NOMO-1 treated with DMSO at 0.1 percent for 48 hours (cell line): ENCODE results near the gene ARPC1B.
"Not testable (repeated sequence)": the region's sequence is repeated elsewhere in the genome, so short reads cannot be mapped to it uniquely, and the experiment has no call there.

ENCODE experiments used
- DNase-seq: peaks from one replicate; lab custom pipeline; 2025; ENCODE audit not compliant: unreplicated experiment; lab: John Stamatoyannopoulos, UW

Gene ARPC1B

GRCh38 chr7:99387239-99387635, 12.7 kb downstream of the ARPC1B start:
- not testable (repeated sequence) for DNase-seq

- DNase-seq, result no peak
Observed at GRCh38 chr7:99387912-99388311, 13.4 kb downstream of the ARPC1B start.

DNA sequence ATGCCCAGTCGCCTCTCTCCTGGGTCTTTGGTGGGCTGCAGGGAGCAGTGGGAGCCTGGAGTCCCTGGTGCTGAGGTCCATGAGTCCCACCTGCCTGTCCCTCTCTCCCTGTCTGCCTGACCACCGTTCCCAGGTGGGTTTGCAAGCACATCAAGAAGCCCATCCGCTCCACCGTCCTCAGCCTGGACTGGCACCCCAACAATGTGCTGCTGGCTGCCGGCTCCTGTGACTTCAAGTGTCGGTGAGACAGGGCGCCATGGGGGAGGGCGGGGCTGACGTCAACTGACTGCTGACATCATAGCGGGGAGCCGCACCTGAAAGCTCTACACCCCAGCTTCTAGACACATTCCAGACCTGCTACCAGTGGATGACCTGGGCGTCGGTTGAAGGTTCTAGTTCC, 15.2 kb downstream of the ARPC1B start:
- no peak for DNase-seq

DNA sequence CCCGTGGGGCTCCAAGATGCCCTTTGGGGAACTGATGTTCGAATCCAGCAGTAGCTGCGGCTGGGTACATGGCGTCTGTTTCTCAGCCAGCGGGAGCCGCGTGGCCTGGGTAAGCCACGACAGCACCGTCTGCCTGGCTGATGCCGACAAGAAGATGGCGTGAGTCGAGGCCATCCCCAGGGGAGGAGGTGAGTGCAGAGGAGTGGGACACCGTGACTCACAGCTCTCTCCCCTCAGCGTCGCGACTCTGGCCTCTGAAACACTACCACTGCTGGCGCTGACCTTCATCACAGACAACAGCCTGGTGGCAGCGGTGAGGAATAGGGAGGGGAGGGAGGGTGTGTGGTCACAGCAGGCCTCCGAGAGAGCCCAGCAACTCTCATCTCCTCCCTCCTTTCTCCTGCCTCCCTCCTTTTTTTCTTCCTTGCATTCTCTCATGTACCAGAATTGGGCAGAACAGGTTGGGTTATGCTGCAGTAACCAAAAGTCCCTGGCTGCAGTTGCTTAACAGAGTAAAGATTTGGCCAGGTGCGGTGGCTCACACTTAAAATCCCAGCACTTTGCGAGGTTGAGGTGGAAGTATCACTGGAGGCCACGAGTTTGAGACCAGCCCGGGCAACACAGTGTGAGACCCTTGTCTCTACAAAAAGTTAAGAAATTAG, 16.5 kb downstream of the ARPC1B start:
- DNase-seq, result no peak

DNA sequence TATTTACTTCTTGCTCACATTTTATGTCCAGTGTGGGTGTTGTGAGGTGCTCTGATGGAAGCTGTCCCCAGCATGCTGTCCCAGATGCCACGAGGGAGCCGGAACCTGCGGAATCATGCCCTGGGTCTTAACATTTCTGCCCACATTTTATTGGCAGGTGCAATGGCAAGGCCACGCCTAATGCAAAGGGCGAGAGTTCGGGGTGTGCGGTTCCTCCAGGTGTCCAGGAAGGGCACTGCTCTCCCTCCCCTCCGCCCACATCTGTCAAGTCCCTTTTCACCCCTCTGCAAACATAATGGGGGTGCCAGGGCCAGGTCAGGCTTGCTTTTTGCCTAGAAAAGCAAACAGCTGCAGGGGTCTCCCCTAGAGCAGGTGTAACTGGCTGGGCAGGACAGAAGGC, 17.5 kb downstream of the ARPC1B start:
- DNase-seq, result no peak

DNA sequence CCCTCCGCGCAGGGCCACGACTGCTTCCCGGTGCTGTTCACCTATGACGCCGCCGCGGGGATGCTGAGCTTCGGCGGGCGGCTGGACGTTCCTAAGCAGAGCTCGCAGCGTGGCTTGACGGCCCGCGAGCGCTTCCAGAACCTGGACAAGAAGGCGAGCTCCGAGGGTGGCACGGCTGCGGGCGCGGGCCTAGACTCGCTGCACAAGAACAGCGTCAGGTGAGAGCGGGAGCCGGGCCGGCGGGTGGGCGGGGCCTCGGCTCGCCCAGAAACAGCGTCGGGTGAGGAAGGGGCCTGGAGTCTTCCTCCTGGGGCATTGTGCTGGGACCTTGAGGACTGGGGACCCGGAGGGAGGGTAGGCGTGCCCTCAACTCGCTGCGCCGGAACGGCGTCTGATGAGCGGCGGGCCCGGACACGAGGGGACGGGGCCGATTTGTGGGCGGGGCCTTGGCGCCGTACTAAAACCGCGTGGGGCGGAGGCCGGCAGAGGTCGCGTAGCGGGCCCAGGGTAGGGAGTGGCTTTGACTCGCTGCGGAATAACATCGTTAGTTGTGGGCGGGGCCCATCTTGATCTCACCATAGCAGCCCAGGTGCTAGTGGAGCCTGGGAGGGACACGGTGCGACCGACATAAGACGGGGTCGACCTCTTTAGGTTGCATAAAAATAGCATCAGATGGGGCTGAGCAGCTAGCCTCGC, 18.3 kb downstream of the ARPC1B start:
- DNase-seq, result no peak

GRCh38 chr7:99393355-99394187, 19.0 kb downstream of the ARPC1B start:
- DNase-seq, result no peak

- no peak for DNase-seq
Observed at GRCh38 chr7:99394188-99394502, 19.6 kb downstream of the ARPC1B start.

- no peak for DNase-seq
Observed at GRCh38 chr7:99395616-99396327, 21.2 kb downstream of the ARPC1B start.

GRCh38 chr7:99396418-99397296, 22.1 kb downstream of the ARPC1B start:
- no peak for DNase-seq

DNA sequence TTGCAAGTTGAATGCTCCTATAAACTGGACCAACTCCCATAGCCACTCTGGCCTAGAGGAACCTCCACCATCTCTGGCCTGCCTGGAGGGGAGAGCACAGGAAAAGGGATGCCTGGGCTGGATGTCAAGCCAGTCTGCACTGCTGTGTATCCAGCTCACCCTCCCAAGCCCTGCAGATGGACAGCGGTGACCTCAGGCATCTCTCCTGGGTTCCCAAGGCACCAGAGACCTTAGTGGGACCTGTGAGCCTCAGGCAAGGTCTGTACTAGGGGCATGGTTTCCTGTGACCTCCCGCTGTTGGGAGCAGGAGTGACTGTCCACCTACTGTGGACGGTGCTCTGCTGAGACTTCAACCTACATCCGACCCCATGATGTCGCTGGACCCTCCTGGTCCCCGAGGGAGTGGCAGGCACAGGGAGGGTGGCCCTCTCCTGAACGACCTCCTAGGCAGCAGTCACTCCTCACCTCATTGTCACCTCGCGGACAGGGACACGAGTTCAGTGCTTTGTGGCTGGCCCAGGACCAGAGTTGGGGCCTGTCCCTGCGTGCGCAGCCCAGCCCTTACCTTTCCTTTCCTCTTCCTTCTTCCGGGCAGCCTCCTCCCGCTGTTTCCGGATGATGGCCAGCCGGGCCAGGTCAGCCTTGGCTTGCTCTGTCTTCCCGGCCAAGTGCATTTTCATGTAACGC, 22.9 kb downstream of the ARPC1B start:
- no peak for DNase-seq

DNA sequence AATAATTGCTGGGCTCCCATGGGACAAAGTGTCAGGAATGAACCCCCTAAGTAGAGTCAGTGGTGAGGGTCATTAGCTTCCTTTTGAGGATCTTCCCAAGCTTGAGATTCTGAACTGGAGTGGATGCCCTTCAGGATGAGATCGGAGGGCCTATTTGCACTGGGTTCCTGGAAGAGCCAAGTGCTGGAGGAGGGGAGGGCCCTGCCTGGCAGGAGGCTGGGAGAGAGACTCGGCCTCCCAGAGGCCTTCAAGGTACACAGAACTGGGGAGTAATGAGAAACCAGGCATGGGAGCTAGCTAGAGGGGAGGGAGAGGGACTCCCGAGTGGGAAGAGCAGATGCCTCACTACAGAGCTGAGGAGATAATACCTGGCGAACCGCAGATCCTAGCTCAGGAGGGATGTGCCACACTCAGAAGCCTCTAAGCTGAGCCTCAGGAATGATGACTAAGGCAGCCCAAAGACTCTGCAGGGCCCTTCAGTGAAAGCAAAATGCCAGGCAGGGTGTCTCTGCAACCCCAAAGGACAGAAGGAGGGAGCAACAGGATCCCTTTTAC, 24.4 kb downstream of the ARPC1B start:
- DNase-seq, result no peak

DNA sequence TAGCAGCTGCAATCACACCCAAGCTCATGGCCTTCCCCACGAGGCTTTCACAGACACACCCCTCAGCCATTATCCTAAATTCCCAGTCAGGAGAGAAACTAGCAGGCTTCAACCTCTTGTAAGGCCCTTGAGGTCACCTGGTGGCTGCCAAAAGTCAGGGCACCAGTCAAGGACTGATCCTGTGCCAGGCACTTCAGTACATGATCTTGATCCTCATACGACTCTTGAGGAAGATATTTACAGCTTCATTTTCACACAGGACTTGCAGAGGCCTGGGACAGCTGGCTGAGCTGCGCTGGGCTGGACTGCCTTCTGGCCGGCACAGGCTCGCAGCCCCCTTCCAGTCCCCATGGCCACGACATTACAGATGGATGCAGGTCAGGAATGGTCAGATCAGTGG, 25.1 kb downstream of the ARPC1B start:
- no peak for DNase-seq

DNA sequence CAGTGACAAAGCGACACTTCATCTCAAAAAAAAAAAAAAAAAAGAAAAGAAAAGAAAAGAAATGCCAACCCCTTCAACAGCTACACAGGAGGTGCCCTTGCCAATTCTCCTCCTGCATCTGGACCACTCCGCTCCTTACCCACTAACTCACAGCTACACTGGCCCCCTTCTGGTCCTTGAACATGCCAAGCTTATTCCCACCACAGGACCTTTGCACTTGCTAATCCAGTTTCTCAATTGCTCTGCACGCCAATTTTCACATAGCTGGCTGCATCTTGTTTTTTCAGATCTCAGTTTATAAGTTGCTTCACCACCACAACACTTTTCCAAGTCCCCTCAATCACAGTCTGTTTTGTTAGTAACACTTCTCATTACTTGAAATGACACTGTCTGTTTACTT, 28.3 kb downstream of the ARPC1B start:
- no peak for DNase-seq

DNA sequence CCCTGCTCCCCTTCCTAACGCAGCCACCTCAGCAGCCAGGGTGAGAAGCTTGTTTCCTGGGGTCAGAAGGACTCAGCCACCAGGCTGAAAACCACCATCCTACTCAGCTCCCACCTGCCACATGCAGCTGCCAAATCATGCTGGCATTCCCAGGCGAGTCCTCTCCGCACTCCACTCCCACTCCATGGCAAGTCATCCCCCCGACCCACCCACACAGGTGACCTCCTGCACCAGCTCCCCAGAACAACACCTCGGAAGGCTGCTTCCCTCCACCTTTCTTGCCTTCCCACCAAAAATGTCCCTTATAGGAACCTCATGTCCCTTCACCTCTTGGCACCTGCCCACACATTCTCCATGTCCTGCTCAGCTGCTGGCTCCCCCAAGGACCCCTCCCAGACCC, 29.2 kb downstream of the ARPC1B start:
- no peak for DNase-seq

- DNase-seq, result no peak
Observed at GRCh38 chr7:99404235-99404976, 29.9 kb downstream of the ARPC1B start.

- no peak for DNase-seq
Observed at GRCh38 chr7:99404977-99405320, 30.4 kb downstream of the ARPC1B start.

- DNase-seq, result no peak
Observed at GRCh38 chr7:99406557-99406956, 32.0 kb downstream of the ARPC1B start.

- no peak for DNase-seq
Observed at GRCh38 chr7:99407872-99408378, 33.4 kb downstream of the ARPC1B start.
